C4-2B (cell line): Measurements from ENCODE around the gene FAM169A.

Source experiments
- CTCF ChIP-seq: fragments of 450-650 bp; conservative IDR thresholded peaks from 2 replicates; pipeline ENCODE4 v1.5.1; 2017; ENCODE audit warnings: mild to moderate bottlenecking
- ZFX ChIP-seq: fragments of 450-650 bp; IDR thresholded peaks from 2 replicates; pipeline ENCODE4 v1.6.1; 2017

- TF ChIP-seq CTCF (no peak), ZFX (no peak)
These were observed 102.7 kb downstream of the FAM169A start for GRCh38 chr5:74763504-74763903.
